ENCODE results near the gene GRID1. TPM values are rescaled to one million over a fixed set of nuclear protein-coding genes. Genes with fewer than 3 reads are reported as not detected.
A peak's percentile ranks its signal among the peaks of the same experiment; 100 is the strongest.
"Not testable (repeated sequence)": the region's sequence is repeated elsewhere in the genome, so short reads cannot be mapped to it uniquely, and the experiment has no call there.

The GRID1 gene
- polyA plus RNA-seq, 1 donor (not counting 4 experiments of a cell fraction or from before 2014, with no cell fraction given): 0.01 TPM

DNA sequence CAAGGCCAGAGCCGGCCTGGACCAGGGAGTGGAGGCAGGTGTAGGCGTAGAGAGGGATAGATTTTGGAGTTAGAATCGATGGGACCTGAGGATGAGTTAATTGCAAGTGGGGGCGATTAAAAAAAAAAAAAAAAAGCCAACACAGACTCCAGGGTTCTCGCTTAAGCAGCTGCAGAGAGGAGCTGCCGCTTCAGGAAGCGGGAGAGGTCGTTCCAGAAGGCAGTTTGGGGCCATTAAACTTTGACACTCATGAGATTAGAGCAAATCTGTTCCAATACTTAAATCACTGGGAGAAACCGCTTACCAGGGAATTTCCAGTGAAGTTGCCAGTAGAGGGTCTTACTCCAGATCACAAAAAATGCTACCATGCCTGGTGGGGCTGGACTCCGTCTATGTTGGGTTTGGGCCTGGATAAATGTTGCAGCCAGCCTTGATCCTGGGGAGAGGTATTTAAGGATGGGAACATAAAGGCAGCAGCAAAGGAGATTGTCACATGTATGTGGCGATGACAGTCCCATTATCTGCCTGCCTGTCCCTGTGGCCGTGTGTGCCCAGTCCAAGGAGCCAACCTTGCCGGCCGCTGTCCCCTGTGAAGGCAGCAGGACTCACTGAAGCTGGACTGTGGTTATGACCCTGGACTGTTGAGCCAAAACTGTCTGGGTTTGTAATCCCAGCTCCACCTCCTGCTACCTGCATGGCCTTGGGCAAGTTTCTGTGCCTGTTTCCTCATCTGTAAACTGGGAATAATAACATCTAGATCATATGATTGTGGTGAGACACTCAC is 23.9 kb upstream of the GRID1 start:
- H3K9ac ChIP-seq (ENCODE audit: control insufficient read depth, extremely low read depth, insufficient read depth, low read length): no peak overlapping the region
- no peak overlapping the region for H2AFZ ChIP-seq (ENCODE audit: control insufficient read depth, low read length)
- H3K4me3 ChIP-seq (ENCODE audit: control insufficient read depth in 2 of 3, extremely low read depth in 1 of 3, insufficient read depth in 2 of 3, low read depth in 1 of 3, low read length in 3 of 3): no peak overlapping the region
- H4K20me1 ChIP-seq (ENCODE audit: control insufficient read depth, extremely low read depth, insufficient read depth, low read length): no peaks in the 10 kb centered on the region
- H3K79me2 ChIP-seq (ENCODE audit: control insufficient read depth, insufficient read depth, low read length): no peaks in the 10 kb centered on the region
- no peaks in the 10 kb centered on the region for H3K36me3 ChIP-seq (ENCODE audit: control insufficient read depth in 2 of 2, extremely low read depth in 1 of 2, insufficient read depth in 2 of 2, low read length in 2 of 2)
- no peak overlapping the region for H3K27ac ChIP-seq (ENCODE audit: control insufficient read depth, insufficient read depth, low read length)
- TF ChIP-seq, protein P1, sequence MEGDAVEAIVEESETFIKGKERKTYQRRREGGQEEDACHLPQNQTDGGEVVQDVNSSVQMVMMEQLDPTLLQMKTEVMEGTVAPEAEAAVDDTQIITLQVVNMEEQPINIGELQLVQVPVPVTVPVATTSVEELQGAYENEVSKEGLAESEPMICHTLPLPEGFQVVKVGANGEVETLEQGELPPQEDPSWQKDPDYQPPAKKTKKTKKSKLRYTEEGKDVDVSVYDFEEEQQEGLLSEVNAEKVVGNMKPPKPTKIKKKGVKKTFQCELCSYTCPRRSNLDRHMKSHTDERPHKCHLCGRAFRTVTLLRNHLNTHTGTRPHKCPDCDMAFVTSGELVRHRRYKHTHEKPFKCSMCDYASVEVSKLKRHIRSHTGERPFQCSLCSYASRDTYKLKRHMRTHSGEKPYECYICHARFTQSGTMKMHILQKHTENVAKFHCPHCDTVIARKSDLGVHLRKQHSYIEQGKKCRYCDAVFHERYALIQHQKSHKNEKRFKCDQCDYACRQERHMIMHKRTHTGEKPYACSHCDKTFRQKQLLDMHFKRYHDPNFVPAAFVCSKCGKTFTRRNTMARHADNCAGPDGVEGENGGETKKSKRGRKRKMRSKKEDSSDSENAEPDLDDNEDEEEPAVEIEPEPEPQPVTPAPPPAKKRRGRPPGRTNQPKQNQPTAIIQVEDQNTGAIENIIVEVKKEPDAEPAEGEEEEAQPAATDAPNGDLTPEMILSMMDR (optimal IDR thresholded peaks at IDR 0.05 in 1 of 3, IDR thresholded peaks at IDR 0.05 in 1 of 3, conservative IDR thresholded peaks at IDR 0.05 in 1 of 3; ENCODE audit: extremely low read depth in 1 of 3, insufficient read depth in 2 of 3, low read length in 3 of 3): no peak
- TF ChIP-seq EZH2 (IDR thresholded peaks at IDR 0.05; ENCODE audit: low read length): no peak
- H3K9me3 ChIP-seq (ENCODE audit: control insufficient read depth, low read depth, low read length): no peaks in the 10 kb centered on the region
- no peaks in the 10 kb centered on the region for H3K9me1 ChIP-seq (ENCODE audit: control insufficient read depth, extremely low read depth, insufficient read depth, low read length)
- peaks cover 10% of the 10 kb centered on the region for H3K4me1 ChIP-seq (ENCODE audit: control insufficient read depth, extremely low read depth, insufficient read depth, low read length)
- no peak overlapping the region for H3K4me2 ChIP-seq (ENCODE audit: control insufficient read depth, extremely low read depth, insufficient read depth, low read depth, low read length)
- DNase-seq (ENCODE audit: low read depth, low spot score) (no peak), FAIRE-seq (no peak)
- dilution Hi-C loops (cut with MboI; ENCODE audit: extremely low pct_ligation_motif_present, low sequenced_read_pairs): no loop called here
- peaks cover 16% of the 10 kb centered on the region for H3K27me3 ChIP-seq (ENCODE audit: control insufficient read depth, extremely low read depth, insufficient read depth, low read length)

DNA sequence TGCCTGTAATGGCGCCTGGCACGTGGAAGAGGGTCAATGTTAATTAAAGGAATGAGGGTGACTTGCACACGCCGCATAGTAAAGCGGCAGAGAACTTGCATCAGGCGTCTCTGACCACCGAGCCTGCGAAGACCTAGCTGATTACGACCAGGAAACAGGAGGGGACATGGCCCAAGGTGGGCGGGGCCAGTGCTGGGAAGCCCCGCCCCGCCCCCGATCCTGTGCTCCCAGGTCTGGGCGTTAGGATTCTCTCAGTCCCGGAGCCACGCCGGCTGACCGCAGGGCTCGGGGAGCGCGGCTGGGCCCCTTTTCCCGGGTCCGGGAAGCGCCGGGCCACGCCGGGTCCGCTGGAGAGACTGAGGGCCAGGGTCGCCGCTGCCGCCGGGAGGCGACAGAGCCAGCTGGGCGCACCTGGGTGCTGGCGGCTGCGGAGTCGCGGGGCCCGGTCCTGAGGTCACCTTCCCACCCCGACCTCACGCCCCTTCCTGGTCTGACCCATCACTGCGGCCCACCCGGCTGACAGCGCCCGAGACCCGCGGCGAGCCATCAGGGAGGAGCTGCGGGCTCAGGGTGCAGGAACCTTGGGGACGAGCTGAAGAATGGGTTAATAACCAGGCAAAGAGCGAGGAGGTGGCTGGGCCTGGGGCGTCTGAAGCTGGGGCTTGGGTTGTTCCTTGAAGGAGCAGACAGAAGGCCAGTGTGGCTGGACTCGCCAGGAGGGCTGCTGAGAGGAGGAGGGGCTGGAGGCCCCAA is 23.0 kb upstream of the GRID1 start:
- dilution Hi-C loops (cut with MboI; ENCODE audit: extremely low pct_ligation_motif_present, low sequenced_read_pairs): loop anchor here (10.0 kb wide), 1 partner anchor 855 kb away; no protein-coding TSS in a partner anchor
- Histone ChIP-seq H3K9ac (ENCODE audit: control insufficient read depth, extremely low read depth, insufficient read depth, low read length) (no peak overlapping the region), H3K27ac (ENCODE audit: control insufficient read depth, insufficient read depth, low read length) (no peak overlapping the region)

DNA sequence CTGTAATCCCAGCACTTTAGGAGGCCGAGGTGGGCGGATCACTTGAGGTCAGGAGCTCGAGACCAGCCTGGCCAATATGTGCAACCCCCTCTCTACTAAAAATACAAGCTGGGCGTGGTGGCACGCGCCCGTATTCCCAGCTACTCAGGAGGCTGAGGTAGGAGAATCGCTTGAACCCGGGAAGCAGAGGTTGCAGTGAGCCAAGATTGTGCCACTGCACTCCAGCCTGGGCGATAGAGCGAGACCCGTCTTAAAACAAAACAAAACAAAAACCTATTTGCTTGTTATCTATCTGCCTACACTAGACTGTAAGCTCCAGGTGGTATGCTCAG is 22.5 kb upstream of the GRID1 start:
- peak overlapping the region; percentile 48 for H3K4me2 ChIP-seq (ENCODE audit: control insufficient read depth, extremely low read depth, insufficient read depth, low read depth, low read length)
- not testable (repeated sequence) for H3K27ac ChIP-seq (ENCODE audit: control insufficient read depth, insufficient read depth, low read length); DNase-seq (ENCODE audit: low read depth, low spot score); H3K9ac ChIP-seq (ENCODE audit: control insufficient read depth, extremely low read depth, insufficient read depth, low read length); H3K4me3 ChIP-seq (ENCODE audit: control insufficient read depth in 2 of 3, extremely low read depth in 1 of 3, insufficient read depth in 2 of 3, low read depth in 1 of 3, low read length in 3 of 3); H2AFZ ChIP-seq (ENCODE audit: control insufficient read depth, low read length); H4K20me1 ChIP-seq (ENCODE audit: control insufficient read depth, extremely low read depth, insufficient read depth, low read length); H3K9me1 ChIP-seq (ENCODE audit: control insufficient read depth, extremely low read depth, insufficient read depth, low read length); H3K36me3 ChIP-seq (ENCODE audit: control insufficient read depth in 2 of 2, extremely low read depth in 1 of 2, insufficient read depth in 2 of 2, low read length in 2 of 2); H3K4me1 ChIP-seq (ENCODE audit: control insufficient read depth, extremely low read depth, insufficient read depth, low read length); H3K79me2 ChIP-seq (ENCODE audit: control insufficient read depth, insufficient read depth, low read length); H3K9me3 ChIP-seq (ENCODE audit: control insufficient read depth, low read depth, low read length); FAIRE-seq
- peaks cover 16% of the 10 kb centered on the region for H3K27me3 ChIP-seq (ENCODE audit: control insufficient read depth, extremely low read depth, insufficient read depth, low read length)
- dilution Hi-C loops (cut with MboI; ENCODE audit: extremely low pct_ligation_motif_present, low sequenced_read_pairs): loop anchor here (10.0 kb wide), 1 partner anchor 854 kb away; no protein-coding TSS in a partner anchor

More for the DNA sequence above, 23.0 kb upstream of the GRID1 start:
- no peak overlapping the region for H2AFZ ChIP-seq (ENCODE audit: control insufficient read depth, low read length)
- FAIRE-seq (no peak), DNase-seq (ENCODE audit: low read depth, low spot score) (no peak)
- H3K27me3 ChIP-seq (ENCODE audit: control insufficient read depth, extremely low read depth, insufficient read depth, low read length): peaks cover 16% of the 10 kb centered on the region
- H3K79me2 ChIP-seq (ENCODE audit: control insufficient read depth, insufficient read depth, low read length): no peaks in the 10 kb centered on the region
- no peak for TF ChIP-seq EZH2 (IDR thresholded peaks at IDR 0.05; ENCODE audit: low read length)
- TF ChIP-seq, protein P1 (optimal IDR thresholded peaks at IDR 0.05 in 1 of 3, IDR thresholded peaks at IDR 0.05 in 1 of 3, conservative IDR thresholded peaks at IDR 0.05 in 1 of 3; ENCODE audit: extremely low read depth in 1 of 3, insufficient read depth in 2 of 3, low read length in 3 of 3): no peak
- no peak overlapping the region for H3K4me3 ChIP-seq (ENCODE audit: control insufficient read depth in 2 of 3, extremely low read depth in 1 of 3, insufficient read depth in 2 of 3, low read depth in 1 of 3, low read length in 3 of 3)
- H3K9me3 ChIP-seq (ENCODE audit: control insufficient read depth, low read depth, low read length): no peaks in the 10 kb centered on the region
- H4K20me1 ChIP-seq (ENCODE audit: control insufficient read depth, extremely low read depth, insufficient read depth, low read length): no peaks in the 10 kb centered on the region
- H3K9me1 ChIP-seq (ENCODE audit: control insufficient read depth, extremely low read depth, insufficient read depth, low read length): no peaks in the 10 kb centered on the region
- H3K4me1 ChIP-seq (ENCODE audit: control insufficient read depth, extremely low read depth, insufficient read depth, low read length): peaks cover 10% of the 10 kb centered on the region
- no peaks in the 10 kb centered on the region for H3K36me3 ChIP-seq (ENCODE audit: control insufficient read depth in 2 of 2, extremely low read depth in 1 of 2, insufficient read depth in 2 of 2, low read length in 2 of 2)
- peak overlapping the region; percentile 48 for H3K4me2 ChIP-seq (ENCODE audit: control insufficient read depth, extremely low read depth, insufficient read depth, low read depth, low read length)
